Dermis blood vessel endothelial cell (primary cell): ENCODE measurements around the gene FOXC2. TPM values are rescaled to one million over a fixed set of nuclear protein-coding genes. Genes with fewer than 3 reads are reported as not detected.
A peak's percentile ranks its signal among the peaks of the same experiment; 100 is the strongest.

Experiments
- DNase-seq: peaks from one replicate; pipeline ENCODE4 v3.0.0; 2010
- total RNA-seq: library from RNA; depleted of rRNA; stranded (reverse); fragments of >200 nt; gene quantifications from 2 replicates; pipeline ENCODE4 v1.2.3, GENCODE V29; 2014

FOXC2 gene
- total RNA-seq, 1 donor from 2014 or later: 2.2 TPM

DNA sequence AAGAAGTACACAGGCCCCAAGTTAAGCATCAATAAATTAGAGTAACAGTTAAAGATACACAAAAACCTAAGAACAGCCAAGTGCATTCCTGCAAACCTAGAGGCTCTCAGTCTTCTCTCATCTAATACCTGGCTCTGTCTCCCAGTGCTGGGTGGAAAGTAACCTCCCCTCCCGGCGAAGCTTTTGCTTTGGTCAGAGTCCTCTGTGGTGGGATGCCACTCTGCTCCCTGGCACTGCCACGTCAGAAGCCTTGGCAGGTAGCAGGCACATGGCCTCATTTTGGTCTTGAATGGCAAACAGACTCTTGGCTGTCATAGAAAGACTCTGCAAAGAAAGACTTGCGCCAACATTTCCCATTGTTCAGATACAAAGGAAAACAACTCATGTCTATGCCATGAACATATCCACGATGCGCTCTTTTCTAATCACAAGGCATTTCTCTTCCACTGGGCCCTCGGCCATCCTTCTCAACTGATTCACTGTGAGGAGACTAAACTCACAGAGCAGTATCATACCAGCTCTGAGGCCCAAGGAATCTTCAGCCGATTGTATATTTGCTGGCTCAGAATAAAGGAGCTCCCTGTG, 32.8 kb upstream of the FOXC2 start:
- DNase-seq: no peak

DNA sequence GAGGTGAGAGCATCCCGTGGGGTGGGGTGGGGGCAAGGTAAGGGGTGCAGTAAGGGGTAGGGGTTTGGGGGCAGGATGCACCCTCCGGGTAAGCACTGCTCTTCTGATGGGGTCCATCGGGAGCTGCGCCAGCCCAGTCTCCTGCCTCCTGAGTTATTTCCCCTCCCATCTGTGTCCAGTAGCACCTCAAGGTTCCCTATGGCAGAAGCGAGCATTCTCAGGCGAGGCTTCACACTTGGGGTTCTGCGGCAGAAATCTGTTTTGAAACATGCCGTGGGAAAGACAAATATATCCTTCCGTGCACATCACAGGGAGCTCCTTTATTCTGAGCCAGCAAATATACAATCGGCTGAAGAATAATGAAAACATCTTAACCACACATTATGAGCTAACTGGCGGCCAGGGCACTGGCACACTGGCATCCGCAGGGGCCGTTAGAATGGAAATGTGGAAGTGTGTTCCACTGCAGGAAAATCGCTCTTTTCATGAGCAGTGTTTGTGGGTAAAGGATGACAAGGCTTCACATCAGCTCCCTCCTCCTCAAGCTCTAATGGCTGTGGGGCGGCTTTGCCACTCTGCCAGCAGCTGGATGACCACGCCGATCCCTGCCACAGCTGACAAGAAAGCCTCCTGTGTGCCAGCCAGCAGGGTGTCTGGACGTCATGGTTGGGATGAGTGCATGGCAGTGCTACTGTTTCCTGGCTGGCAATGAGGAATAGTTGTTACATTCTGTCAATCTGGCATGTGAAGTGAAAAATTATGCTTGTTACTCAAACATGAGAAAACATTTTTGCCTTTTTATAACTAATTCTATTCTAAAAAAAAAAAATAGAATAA, 31.6 kb upstream of the FOXC2 start:
- no peak for DNase-seq

DNA sequence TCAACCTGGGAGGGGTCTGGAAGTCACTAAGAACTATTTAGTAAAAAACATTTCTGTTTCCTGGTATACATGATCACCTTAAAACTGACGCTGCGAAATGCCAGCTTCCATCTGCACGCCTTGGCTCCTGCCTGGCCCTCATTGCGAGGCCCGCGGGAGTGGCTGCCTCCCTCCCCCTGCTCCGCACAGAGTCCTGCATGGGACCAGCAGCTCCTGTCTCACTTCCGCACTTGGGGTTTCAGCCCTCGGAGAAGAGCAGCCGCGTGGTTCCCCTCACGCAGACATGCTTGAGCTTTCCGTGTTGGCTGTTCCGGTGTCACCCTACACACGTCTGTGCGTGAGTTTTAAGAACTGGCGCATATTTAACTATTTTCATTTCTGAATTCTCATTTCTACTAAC, 30.0 kb upstream of the FOXC2 start:
- no peak for DNase-seq

DNA sequence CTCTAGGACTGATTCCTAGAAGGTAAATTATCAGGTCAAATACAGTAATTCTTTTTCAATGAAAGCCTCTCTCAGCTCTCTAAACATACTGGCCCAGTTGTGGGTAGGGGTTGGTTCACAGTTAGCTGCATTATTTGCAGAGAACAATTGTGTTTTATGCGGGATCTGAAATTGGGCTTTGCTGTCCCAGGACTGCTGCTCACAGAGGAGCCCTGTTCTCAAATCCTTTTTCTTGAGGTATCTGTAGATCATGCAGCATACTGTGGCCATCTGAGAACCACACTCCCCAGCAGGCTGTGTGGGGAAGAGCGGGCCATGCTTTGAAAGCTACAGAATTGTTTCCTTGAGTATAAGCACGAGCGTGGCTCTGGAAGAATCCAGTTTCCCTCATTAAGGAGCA, 29.1 kb upstream of the FOXC2 start:
- no peak for DNase-seq

DNA sequence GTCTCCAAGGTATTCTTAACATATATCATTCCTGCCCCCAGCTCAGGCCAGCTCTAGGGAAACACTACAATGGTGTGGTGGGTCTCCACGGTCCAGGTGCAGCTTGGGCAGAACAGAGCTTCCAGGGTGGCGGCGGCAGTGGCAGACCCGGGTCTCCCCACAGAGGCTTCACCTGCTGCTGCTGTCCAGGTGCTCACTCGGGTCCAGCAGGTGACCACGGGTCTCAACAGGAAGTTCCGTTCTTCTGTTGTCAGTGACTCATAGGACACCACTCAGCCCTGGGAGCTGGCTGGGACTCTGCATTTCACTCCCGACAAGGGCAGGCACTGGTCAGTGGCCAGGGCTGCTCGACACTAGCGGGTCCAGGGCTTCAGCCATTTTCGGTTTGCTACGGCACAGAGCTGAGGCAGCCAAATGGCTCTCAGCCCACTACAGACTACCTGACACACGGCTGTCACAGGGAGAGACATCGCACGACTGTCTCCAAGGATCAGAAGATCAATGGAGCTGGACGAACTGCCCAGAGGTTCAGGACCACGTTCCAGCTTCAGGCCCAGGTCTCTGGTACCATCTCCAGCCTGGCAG, 28.3 kb upstream of the FOXC2 start:
- no peak for DNase-seq

DNA sequence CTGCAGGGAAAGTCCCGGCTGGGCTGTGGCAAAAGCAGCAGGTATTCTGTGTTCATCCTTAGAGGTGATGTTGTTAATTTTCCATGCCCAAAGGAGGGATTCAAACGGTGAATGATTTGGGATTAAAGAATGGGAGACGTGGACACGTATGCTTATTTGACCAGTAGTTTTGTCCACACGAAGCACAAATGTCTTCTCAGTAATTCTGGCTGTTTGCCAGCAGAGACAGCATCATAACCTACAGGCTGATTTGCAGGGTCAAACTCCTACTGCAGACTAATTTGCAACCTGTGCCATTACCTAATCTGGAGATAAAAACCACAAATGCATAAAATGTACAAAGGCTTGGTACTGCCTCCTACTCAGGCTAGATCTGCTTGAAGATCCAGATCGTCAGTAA, 25.7 kb upstream of the FOXC2 start:
- no peak for DNase-seq

DNA sequence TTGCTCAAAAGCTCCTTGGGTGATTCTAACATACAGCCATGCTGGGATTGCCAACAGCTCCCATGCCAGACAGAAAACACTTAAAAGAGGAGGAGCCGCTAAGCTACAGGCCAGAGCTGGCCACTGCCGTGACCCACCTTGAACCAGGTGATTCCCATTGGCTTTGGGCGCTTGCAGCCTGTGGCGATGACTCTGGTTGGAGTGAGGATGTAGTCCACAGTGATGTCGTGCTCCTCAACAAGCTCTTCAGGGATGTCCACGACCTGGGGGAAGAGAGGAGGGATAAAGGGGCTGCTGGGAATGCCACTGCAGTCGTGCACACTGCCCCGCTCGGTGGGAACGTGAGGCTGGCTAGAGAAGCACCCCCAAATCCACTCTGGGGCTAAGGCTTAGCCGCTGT, 25.1 kb upstream of the FOXC2 start:
- no peak for DNase-seq

DNA sequence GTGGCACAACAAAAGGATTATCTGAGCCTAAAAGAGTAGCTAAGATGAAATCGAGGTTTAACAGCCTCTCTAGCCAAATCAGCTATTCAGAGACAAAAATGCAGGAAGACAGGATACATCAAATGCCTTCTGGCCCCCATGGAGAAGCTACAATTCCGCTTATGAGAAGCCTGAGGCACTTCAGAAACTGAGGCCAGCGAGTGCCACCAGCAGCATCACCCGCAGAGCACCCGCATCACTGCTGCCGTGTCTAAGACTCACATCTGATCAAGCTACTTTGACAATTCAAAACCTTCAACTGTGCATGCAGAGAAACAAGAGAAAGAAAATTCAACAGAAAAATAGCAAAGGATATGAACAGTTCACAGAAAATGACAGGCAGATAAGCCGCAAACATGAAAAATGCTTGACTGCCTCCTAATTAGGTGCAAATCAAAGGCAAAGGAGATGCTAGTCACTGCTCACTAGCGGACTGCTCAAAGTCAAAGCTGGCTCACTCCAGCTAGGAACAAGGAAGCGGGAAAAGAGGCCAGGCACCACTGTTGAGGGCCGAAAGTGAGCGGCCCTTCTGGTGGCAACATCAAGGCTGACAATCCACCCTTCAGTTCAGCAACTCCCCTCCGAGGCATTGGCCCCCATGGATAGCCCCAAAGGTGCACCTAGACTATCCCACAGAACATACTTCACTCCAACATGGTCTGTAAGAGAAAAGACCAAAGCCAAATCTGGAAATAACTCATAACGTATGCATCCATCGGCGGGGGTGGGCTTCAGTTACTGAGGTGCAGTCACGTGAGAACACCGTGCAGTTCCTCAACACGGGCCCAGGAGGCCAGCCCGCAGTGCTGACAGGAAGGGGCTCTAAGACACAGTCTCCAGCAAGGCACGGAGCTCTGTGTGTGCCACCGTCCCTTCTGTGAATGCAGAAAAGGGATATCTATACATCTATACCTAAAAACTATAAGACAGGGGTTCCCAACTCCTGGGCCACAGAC, 23.6 kb upstream of the FOXC2 start:
- no peak for DNase-seq

DNA sequence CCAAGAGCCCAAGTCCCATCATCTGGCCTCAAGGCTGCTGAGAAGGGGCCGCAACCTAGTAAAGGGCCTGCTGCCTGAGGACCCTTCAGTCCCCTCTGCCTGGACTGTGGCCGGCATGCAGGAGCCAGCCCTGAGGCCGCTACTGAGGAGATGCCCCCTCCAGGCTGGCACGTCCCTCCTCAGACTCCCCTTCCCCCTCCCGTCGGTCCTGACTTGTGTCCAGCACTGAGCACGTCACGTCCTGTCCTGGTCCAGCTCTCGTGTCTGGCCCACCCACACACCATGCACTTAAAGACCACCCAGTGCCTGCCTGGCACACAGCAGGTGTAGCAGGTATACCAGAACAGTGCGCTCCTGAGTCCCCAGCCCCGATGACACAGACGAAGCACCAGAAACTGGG, 21.1 kb upstream of the FOXC2 start:
- no peak for DNase-seq

DNA sequence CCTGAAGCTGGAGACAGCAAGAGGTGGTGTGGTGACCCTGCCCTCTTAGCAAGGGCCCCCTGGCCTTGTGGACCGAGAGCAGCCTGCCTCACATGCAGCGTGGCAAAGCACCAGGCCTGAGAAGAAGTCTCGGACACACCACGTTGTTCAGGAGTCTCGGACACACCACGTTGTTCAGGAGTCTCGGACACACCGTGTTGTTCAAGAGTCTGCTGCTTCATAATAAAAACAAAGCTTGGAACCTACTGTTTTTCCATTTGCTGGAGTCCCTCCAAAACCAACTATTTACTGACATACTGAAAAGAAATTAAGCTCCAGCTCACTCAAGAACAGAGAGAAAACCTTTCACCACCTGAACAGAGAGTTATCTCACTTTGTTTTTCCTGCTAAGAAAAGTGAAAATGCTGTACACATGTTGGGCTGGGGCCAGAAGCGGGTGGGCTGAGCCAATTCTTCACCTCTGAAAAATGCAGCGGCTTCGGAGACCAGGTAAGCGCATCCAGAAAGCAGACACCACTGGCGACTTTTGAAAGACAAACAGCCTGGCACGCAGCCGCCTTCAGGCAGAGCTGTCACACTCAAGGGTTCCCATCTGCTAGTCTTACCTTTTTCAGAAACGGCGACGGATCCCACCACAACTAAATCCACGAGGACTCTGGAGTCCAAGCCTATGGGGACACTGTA, 20.5 kb upstream of the FOXC2 start:
- DNase-seq: no peak

DNA sequence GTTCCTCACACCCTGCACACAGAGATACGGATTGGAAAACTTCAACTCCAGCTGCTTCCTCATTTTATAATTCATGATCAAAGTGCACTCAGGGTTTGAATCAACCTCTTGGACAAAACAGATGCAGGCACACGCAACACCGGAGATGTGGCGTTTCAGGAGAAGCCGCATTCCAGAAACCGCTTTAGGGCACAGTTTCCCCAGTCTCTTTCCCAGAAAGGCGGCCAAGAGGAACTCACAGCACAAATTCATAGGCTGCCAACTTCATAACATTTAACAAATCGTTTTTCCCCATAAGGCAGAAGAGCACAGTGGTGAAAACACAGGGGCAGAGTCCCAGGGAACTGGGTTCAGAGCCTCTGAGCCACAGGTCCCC, 20.0 kb upstream of the FOXC2 start:
- no peak for DNase-seq

DNA sequence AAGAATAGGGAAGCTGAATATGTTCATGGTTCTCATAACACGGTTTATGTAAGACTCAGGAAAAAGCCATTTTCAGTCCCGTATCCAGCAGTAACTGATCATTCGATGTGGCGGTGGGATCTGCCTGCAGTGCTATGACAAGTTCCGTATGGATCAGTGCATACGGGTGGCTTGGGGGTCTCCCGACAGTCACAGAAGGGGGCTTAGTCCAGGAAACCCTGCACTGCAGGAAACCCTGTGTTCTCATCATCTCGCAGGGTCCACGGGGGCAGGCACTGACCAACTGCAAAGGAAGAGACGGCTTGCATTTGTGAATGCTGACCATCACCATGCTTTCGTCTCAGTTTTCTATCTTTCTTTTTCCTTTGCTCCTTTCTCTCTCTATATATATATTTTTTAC, 19.3 kb upstream of the FOXC2 start:
- DNase-seq: no peak

DNA sequence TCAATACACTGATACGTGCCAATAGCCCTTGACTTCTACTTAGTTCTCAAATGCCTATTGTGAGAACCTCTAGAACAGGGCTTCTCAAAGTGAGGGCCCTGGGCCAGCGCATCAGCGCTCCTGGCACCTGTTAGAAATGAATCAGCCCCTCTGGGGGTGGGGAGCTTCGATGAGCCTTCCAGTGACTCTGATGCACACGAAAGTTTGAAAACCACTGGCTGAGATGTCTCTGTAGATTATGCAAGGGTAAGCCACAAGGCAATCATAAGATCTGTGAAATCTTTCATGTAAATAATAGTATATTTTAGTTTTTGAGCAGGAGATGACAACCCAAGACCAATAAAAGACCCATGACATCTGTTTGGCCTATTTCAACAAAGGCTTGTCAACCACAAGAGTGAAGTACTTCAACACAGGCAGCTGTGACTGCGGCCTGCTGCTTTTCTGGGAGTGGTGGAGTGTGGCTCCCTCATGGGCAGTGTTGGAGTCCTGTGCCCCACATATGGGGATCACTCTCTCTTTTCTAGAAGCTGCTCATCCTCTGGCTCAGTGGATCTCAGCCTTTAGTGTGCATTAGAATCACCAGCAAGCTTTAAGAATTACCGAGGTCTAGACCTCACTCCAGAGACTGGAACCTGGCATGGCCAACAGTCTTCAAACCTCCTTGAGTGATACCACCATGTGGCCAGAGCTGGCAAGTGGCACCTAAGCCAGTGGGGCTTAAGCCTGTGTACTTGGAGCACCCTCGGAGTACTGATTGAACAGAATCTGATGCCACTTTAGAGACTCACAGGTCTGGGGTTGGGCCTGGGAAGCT, 17.3 kb upstream of the FOXC2 start:
- no peak for DNase-seq

DNA sequence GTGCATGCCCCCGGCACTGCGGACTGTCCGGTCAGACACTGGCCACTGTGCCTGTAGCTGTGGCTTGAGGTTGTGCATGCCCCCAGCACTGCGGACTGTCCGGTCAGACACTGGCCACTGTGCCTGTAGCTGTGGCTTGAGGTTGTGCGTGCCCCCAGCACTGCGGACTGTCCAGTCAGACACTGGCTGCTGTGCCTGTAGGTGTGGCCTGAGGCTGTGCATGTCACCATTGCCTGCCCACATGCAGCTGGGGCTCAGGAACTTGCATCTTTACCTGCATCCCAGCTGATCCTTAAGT, 16.8 kb upstream of the FOXC2 start:
- no peak for DNase-seq

DNA sequence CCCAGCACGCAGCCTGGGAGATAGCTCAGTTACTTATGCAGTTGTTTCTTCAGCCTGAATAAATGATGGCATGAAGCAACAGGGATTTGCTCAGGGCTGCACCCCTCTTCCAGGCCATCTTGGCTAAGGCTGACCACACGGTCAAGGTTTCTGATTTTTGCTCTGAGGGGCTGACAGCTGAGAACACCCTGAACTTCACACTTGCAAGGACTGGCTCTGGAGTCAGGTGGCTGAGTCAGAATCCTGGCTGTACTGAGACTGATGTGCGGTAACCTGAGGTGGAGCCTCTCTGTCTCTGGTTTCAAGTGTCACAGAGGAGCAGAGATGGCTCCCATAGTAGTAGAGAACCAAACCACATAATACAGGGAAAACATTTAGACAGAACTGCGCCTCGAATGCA, 16.3 kb upstream of the FOXC2 start:
- DNase-seq: no peak

DNA sequence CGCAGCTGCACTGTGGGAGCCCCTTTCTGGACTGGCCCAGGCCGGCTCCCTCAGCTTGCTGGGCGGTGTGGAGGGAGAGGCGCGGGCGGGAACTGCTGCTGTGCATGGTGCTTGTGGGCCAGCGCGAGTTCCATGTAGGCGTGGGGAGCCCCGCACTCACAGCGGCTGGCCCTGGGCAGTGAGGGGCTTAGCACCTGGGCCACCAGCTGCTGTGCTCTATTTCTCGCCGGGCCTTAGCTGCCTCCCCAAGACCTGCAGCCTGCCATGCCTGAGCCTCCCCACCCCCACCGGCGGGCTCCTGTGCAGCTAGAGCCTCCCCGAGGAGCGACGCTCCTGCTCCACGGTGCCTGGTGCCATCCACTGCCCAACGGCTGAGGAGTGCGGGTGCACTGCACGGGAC, 13.3 kb upstream of the FOXC2 start:
- no peak for DNase-seq

DNA sequence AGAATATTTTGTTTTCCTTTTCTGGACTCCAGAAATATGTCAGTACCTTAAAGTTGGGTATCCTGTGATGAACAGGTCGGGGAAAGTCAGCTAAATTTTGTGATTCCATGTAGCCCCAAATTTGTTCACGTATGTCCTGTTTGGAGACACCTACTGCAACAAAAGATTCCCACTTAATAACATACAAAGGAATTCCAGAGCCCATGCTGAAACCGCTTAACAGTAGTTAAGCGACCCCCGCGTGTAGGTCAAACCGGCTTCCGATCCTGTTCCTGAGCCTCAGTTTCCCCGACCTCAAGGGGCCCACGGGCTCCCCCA, 12.1 kb upstream of the FOXC2 start:
- peak; percentile 18 for DNase-seq

DNA sequence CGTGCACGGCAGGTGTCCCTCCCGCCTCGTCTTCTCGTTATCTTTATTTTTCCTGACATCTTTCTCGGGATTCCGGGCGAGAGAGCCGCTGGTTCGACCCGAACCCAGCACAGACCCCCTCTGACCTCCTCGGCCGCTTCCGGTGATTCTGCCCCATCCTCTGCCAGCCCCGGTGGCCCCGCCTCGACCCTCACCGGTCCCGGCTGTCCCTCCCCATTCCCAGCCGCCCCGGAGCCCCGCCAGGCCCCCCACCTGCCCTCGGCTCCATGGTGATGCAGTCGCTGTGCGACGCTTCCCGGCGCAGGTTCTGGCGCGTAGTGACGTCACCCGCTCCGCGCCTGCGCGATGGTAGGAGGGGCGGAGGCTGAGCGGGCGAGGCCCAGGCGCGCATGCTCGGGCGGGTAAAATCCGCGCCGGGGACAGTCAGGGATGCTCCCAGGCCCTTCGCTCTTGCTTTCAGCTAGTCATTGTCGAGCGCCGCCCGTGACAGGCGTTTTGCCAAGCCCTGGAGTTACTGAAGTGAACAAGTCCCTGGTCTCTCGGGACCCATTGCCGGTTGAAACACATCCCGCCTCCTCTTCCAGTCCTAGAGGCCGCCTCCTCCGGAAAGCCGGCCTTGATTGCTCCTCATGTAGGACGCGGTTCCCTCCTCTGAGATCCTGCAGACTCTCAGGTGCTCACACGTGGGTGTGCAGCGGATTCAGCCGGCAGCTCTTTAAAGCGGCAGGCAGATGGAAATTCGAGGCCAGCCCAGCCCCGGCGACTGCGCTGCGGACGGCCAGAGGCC, 11.5 kb upstream of the FOXC2 start, which contains the start of gene MTHFSD:
Gene MTHFSD (minus strand): TSS at position 319 of the 787 bp plus-strand sequence. CDS start 51 bp downstream, at position 268.
- DNase-seq: peak; percentile 95

DNA sequence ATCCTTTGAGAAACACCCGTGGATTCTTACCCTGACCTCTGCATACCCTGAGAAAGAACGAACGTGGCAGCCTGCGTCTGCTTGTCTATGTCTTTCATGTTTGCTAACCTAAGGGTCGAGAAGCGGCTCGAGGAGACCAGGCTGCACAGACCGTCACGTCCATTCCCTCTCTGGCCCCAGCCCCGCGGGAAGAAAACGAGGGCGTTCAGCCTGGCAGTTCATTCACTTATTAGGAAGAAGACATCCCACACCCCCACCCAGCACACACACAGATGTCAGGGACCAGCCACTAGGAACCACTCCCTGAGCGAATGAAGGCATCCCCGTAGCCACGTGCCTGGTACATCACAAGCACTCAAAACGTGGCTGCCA, 10.9 kb upstream of the FOXC2 start:
- DNase-seq: no peak

DNA sequence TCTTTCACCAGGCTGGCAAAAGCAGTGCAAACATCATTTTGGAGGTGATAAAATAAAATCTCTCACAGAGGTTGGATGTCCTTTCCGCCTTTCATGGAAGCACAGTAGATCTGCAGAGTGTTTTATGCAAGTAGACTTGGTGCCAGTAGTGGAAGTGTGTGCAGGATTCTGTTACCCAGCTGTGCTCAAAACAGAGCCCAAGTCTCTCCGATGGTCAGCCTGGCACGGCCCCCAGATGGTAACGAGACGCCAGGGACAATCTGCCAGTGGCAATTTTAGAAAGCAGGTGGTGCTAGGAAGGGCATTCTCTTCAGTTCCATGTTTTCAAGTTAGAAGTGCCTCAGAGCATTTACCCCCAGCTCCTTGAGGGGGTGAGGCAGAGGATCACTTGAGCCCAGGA, 10.1 kb upstream of the FOXC2 start:
- no peak for DNase-seq

DNA sequence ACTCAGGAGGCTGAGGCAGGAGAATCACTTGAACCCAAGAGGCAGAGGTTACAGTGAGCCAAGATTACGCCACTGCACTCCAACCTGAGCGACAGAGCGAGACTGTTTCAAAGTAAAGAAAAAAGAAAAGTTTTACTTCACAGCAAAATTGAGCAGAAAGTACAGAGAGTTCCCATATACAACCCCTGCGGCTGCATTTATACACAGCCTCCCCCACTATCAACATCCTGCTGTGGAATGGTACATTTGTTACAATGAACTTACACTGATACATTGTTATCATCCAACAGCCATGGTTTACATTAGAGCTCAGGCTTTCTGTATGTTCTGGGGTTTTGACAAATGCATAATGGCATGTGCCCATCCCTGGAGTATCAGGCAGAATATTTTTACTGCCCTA, 9.0 kb upstream of the FOXC2 start:
- DNase-seq: no peak
